Breast epithelium (tissue), 4 donors: Measurements from ENCODE around the gene NES. TPM values are rescaled to one million over a fixed set of nuclear protein-coding genes. Genes with fewer than 3 reads are reported as not detected.

Experiments
- DNase-seq, 2 donors: peaks; one replicate each; pipeline ENCODE4 v3.0.0-alpha.2; 2019; ENCODE audit warnings: low spot score in 2 of 2
- H3K27ac ChIP-seq, 2 donors: fragments of 200-600 bp; sonication (generic) in 1 of 2; one replicate each; pipeline ENCODE4 v1.5.1; 2016 to 2019; ENCODE audit warnings: mild to moderate bottlenecking in 1 of 2
- H3K27me3 ChIP-seq, 2 donors: fragments of 200-600 bp; sonication (generic) in 1 of 2; one replicate each; pipeline versions ENCODE4 v1.5.1 to v1.6.0; 2017 to 2019; ENCODE audit warnings: control low read depth in 1 of 2, mild to moderate bottlenecking in 1 of 2
- H3K36me3 ChIP-seq: fragments of 200-600 bp; one replicate; pipeline ENCODE4 v1.5.1; 2019
- H3K4me1 ChIP-seq, 2 donors: fragments of 200-600 bp; sonication (generic); one replicate each; pipeline ENCODE4 v1.5.1; 2016 to 2019; ENCODE audit warnings: control low read depth in 1 of 2
- H3K4me3 ChIP-seq, 3 donors: fragments of 200-600 bp; sonication (generic); 1 replicate in 2 of 3; 2 replicates in 1 of 3; pipeline ENCODE4 v1.5.1; 2016 to 2019; ENCODE audit warnings: mild to moderate bottlenecking in 3 of 3, moderate library complexity in 2 of 3
- H3K9me3 ChIP-seq, 2 donors: fragments of 200-600 bp; sonication (generic) in 1 of 2; one replicate each; pipeline ENCODE4 v1.5.1; 2016 to 2019; ENCODE audit warnings: control low read depth in 1 of 2
- CTCF ChIP-seq, 3 donors: fragments of 450-650 bp; IDR thresholded peaks; one replicate each; pipeline ENCODE4 v1.5.1; 2016 to 2017; ENCODE audit warnings: antibody characterized with exemption in 3 of 3, mild to moderate bottlenecking in 3 of 3, moderate library complexity in 3 of 3
- POLR2A ChIP-seq: fragments of 450-650 bp; IDR thresholded peaks from one replicate; pipeline ENCODE4 v1.6.1; 2016; ENCODE audit warnings: antibody characterized with exemption, mild to moderate bottlenecking, moderate library complexity
- POLR2AphosphoS5 ChIP-seq, 3 donors: sonication (generic); formaldehyde crosslinking; IDR thresholded peaks; one replicate each; pipeline ENCODE4 v1.6.1; 2017; ENCODE audit warnings: antibody characterized with exemption in 3 of 3
- intact Hi-C: fragments of 100-400 bp; cut with DNase I; formaldehyde crosslinking; loops from one replicate; pipeline ENCODE4 v1.15.1; 2023; ENCODE audit warnings: low total_unique reads
- total RNA-seq, 3 donors: library from RNA; depleted of rRNA; stranded (reverse); fragments of >200 nt; gene quantifications; one replicate each; pipeline ENCODE4 v1.1.0, GENCODE V29; 2016

NES gene
- total RNA-seq, 3 donors from 2014 or later, result 9.9 to 28.5 (median 14.9) TPM

DNA sequence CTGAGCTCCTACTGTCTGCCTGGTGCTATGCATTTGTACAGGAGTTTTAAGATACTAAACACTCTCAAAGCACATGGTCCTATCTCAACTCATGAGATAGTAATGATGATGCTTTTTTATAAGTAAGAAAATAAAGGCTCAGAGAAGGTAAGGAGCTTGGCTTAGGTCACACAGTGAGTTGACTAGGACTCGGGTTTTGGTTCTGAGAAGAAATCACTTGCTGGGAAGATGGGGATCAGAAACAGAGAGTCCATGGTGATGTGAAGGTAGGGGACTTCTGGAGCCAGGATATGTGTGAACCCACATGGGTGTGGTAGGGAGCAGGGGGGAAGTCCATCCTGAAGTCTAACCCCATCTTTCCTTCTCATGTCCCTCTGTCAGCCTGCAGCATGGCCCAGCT is 31.5 kb downstream of the NES start:
- intact Hi-C loops, result no loop called here
- peaks cover 0 to 8% of the 10 kb centered on the region in 2 donors for H3K27me3 ChIP-seq
- TF ChIP-seq POLR2A, result no peak
- no peak for TF ChIP-seq POLR2AphosphoS5 (IDR thresholded peaks at IDR 0.05)
- TF ChIP-seq CTCF (IDR thresholded peaks at IDR 0.05), result no peak
- H3K36me3 ChIP-seq, result no peaks in the 10 kb centered on the region
- no peak for DNase-seq
- H3K9me3 ChIP-seq, result no peaks in the 10 kb centered on the region
- H3K4me1 ChIP-seq, result peaks cover 3 to 12% of the 10 kb centered on the region in 2 donors
- no peak overlapping the region for H3K4me3 ChIP-seq
- no peak overlapping the region for H3K27ac ChIP-seq

DNA sequence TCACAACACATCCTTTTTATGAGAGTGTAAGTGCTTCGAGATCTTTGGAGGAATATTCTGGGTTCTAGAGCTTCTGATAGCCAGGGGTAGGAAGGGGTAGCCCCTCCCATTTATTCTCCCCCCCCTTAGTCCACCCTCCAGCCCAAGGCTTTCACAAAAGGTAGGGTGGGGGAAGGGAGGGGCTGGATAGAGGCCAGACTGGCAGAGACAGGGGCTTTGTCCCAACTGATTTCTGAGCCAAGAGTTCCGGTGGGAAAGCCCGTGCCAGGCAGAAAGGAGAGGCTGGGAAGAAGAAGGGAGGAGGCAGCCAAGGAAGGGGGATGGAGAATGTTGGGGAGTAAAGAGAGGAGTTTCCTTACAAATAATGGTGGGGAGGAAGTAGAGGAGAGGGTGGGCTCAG is 32.2 kb downstream of the NES start:
- Histone ChIP-seq H3K27me3 (peaks cover 0 to 8% of the 10 kb centered on the region in 2 donors), H3K36me3 (no peaks in the 10 kb centered on the region), H3K27ac (no peak overlapping the region), H3K9me3 (no peaks in the 10 kb centered on the region), H3K4me1 (peaks cover 3 to 12% of the 10 kb centered on the region in 2 donors), H3K4me3 (no peak overlapping the region)
- DNase-seq, result no peak
- TF ChIP-seq POLR2AphosphoS5 (IDR thresholded peaks at IDR 0.05), result no peak
- no peak for TF ChIP-seq CTCF (IDR thresholded peaks at IDR 0.05)
- TF ChIP-seq POLR2A, result no peak
- intact Hi-C loops, result no loop called here

- TF ChIP-seq CTCF (IDR thresholded peaks at IDR 0.05) (no peak), POLR2A (no peak), POLR2AphosphoS5 (IDR thresholded peaks at IDR 0.05) (no peak)
- intact Hi-C loops, result no loop called here
- Histone ChIP-seq H3K27me3 (peaks cover 0 to 8% of the 10 kb centered on the region in 2 donors), H3K36me3 (no peaks in the 10 kb centered on the region), H3K27ac (no peak overlapping the region), H3K9me3 (no peaks in the 10 kb centered on the region), H3K4me3 (no peak overlapping the region), H3K4me1 (peaks cover 3 to 12% of the 10 kb centered on the region in 2 donors)
- no peak for DNase-seq
Observed at GRCh38 chr1:156644640-156645039, 32.6 kb downstream of the NES start.

DNA sequence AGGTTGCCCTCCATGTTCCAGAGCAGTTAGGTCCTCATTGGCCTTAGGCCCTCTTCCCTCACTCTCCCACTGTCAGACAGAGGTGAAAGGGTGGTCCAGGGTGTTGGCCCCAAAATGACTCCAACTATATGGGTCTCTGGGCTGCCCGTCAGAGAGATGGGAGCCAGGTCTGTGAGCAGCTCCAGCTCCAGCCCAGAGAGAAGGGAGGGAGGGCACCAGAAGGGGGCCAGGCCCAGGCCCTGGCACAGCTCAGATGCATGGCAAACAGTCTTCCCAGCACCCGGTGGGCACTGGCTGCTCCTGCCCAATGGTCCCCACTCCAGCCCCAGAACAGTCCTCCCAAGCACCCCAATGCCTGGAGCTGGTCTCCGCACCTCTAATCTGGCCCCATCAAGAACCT is 33.1 kb downstream of the NES start:
- intact Hi-C loops, result no loop called here
- Histone ChIP-seq H3K27me3 (peaks cover 0 to 8% of the 10 kb centered on the region in 2 donors), H3K36me3 (no peaks in the 10 kb centered on the region), H3K4me3 (no peak overlapping the region), H3K27ac (no peak overlapping the region), H3K4me1 (peaks cover 3 to 13% of the 10 kb centered on the region in 2 donors), H3K9me3 (no peaks in the 10 kb centered on the region)
- no peak for TF ChIP-seq POLR2AphosphoS5 (IDR thresholded peaks at IDR 0.05)
- TF ChIP-seq POLR2A, result no peak
- no peak for TF ChIP-seq CTCF (IDR thresholded peaks at IDR 0.05)
- DNase-seq, result no peak

DNA sequence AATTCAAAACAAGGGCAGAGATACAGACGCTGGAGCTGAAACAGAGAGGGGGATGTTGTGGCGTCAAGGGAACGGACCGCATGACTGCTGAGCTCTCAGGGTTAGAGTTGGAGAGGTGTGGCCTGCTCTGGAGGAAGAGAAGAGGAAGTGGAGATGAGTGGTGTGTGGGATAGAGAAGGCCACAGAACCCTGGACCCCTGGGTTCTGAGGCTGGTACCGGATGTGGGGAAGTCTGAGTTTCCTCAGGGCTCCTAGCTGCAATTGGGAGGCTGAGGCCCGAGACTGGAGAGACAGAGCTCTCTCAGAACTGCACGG is 33.5 kb downstream of the NES start:
- peaks cover 3 to 17% of the 10 kb centered on the region in 2 donors for H3K4me1 ChIP-seq
- no peak overlapping the region for H3K27ac ChIP-seq
- H3K27me3 ChIP-seq, result peaks cover 0 to 8% of the 10 kb centered on the region in 2 donors
- H3K36me3 ChIP-seq, result no peaks in the 10 kb centered on the region
- DNase-seq, result no peak
- TF ChIP-seq POLR2AphosphoS5 (IDR thresholded peaks at IDR 0.05), result no peak
- TF ChIP-seq POLR2A, result no peak
- no peak for TF ChIP-seq CTCF (IDR thresholded peaks at IDR 0.05)
- H3K4me3 ChIP-seq, result no peak overlapping the region
- H3K9me3 ChIP-seq, result no peaks in the 10 kb centered on the region
- intact Hi-C loops, result no loop called here
